Lower lobe of right lung (tissue), 2 donors: ENCODE results near the gene LMAN2. TPM values are rescaled to one million over a fixed set of nuclear protein-coding genes. Genes with fewer than 3 reads are reported as not detected.
"Not testable (repeated sequence)": the region's sequence is repeated elsewhere in the genome, so short reads cannot be mapped to it uniquely, and the experiment has no call there.

ENCODE experiments used
- ATAC-seq, 2 donors: fragments of 200-7000 bp; cut with Tn5 transposase; one replicate each; pipeline ENCODE4 v1.9.1; 2020 to 2022; ENCODE audit warnings: mild to moderate bottlenecking in 2 of 2, moderate library complexity in 2 of 2
- DNase-seq: peaks from one replicate; pipeline ENCODE4 v3.0.0-alpha.2; 2020
- H3K27ac ChIP-seq: fragments of 200-600 bp; one replicate; pipeline ENCODE4 v1.8.0; 2022
- H3K27me3 ChIP-seq: fragments of 200-600 bp; one replicate; pipeline ENCODE4 v1.8.0; 2022; ENCODE audit warnings: low read depth
- H3K36me3 ChIP-seq: fragments of 200-600 bp; one replicate; pipeline ENCODE4 v1.8.0; 2022; ENCODE audit warnings: mild to moderate bottlenecking
- H3K4me1 ChIP-seq: fragments of 200-600 bp; one replicate; pipeline ENCODE4 v1.8.0; 2022
- H3K4me3 ChIP-seq: fragments of 200-600 bp; one replicate; pipeline ENCODE4 v1.8.0; 2022; ENCODE audit warnings: mild to moderate bottlenecking
- H3K9me3 ChIP-seq: fragments of 200-600 bp; one replicate; pipeline ENCODE4 v1.8.0; 2022
- CTCF ChIP-seq: fragments of 200-600 bp; IDR thresholded peaks from one replicate; pipeline ENCODE4 v1.8.0; 2022; ENCODE audit warnings: antibody characterized with exemption, mild to moderate bottlenecking
- intact Hi-C: fragments of 100-400 bp; cut with DNase I; formaldehyde crosslinking; loops from one replicate; pipeline ENCODE4 v1.11.0; 2022
- total RNA-seq: library from RNA; stranded (reverse); fragmentation: NEBNext Ultra II Directional; extraction: Animal tissue kit (Norgen Biotek cat#: 25700); gene quantifications from one replicate; pipeline ENCODE4 v1.2.1, GENCODE V29; 2021
- donor health status: DM: no; HTN: yes; CAD: no; lungs with severe emphysema.

Gene LMAN2
- total RNA-seq, 1 donor from 2014 or later, result 108 TPM

GRCh38 chr5:177347699-177348098 is 3.8 kb downstream of the LMAN2 start:
- Histone ChIP-seq H3K4me3 (no peak overlapping the region), H3K27me3 (no peaks in the 10 kb centered on the region), H3K27ac (no peak overlapping the region), H3K4me1 (peaks cover 43% of the 10 kb centered on the region), H3K9me3 (no peaks in the 10 kb centered on the region), H3K36me3 (peaks cover 62% of the 10 kb centered on the region)
- DNase-seq, result peak; percentile 4
- intact Hi-C loops, result no loop called here
- no peak for TF ChIP-seq CTCF
- ATAC-seq, result no peak

- H3K36me3 ChIP-seq, result peaks cover 71% of the 10 kb centered on the region
- no peak for DNase-seq
- no peak overlapping the region for H3K27ac ChIP-seq
- no peak for TF ChIP-seq CTCF
- H3K27me3 ChIP-seq, result no peaks in the 10 kb centered on the region
- intact Hi-C loops, result no loop called here
- H3K4me3 ChIP-seq, result no peak overlapping the region
- H3K9me3 ChIP-seq, result no peaks in the 10 kb centered on the region
- no peak for ATAC-seq
- peaks cover 43% of the 10 kb centered on the region for H3K4me1 ChIP-seq
Observed at GRCh38 chr5:177346820-177347219, 4.6 kb downstream of the LMAN2 start.

GRCh38 chr5:177344891-177345290 is 6.6 kb downstream of the LMAN2 start:
- intact Hi-C loops, result no loop called here
- no peak for TF ChIP-seq CTCF
- Histone ChIP-seq H3K36me3 (peaks cover 78% of the 10 kb centered on the region), H3K27me3 (no peaks in the 10 kb centered on the region), H3K4me3 (no peak overlapping the region), H3K4me1 (peaks cover 32% of the 10 kb centered on the region), H3K9me3 (no peaks in the 10 kb centered on the region), H3K27ac (no peak overlapping the region)
- DNase-seq, result peak; percentile 6
- ATAC-seq, result no peak

- peaks cover 21% of the 10 kb centered on the region for H3K4me1 ChIP-seq
- H3K27ac ChIP-seq, result no peak overlapping the region
- H3K36me3 ChIP-seq, result peaks cover 75% of the 10 kb centered on the region
- DNase-seq (peak; percentile 10), ATAC-seq (no peak)
- intact Hi-C loops, result no loop called here
- H3K4me3 ChIP-seq, result no peak overlapping the region
- no peak for TF ChIP-seq CTCF
- H3K9me3 ChIP-seq, result no peaks in the 10 kb centered on the region
- H3K27me3 ChIP-seq, result no peaks in the 10 kb centered on the region
Observed at GRCh38 chr5:177343777-177344176, 7.7 kb downstream of the LMAN2 start.

- peaks cover 16% of the 10 kb centered on the region for H3K4me1 ChIP-seq
- H3K27me3 ChIP-seq, H3K4me3 ChIP-seq, ATAC-seq, H3K27ac ChIP-seq, intact Hi-C loops, H3K9me3 ChIP-seq: not testable (repeated sequence)
- DNase-seq, result peak; percentile 9
- H3K36me3 ChIP-seq, result peaks cover 77% of the 10 kb centered on the region
Observed at GRCh38 chr5:177343000-177343399, 8.5 kb downstream of the LMAN2 start.

- Histone ChIP-seq H3K27ac (no peak overlapping the region), H3K4me1 (no peaks in the 10 kb centered on the region), H3K4me3 (no peak overlapping the region), H3K9me3 (no peaks in the 10 kb centered on the region), H3K27me3 (no peaks in the 10 kb centered on the region), H3K36me3 (peaks cover 85% of the 10 kb centered on the region)
- intact Hi-C loops, result no loop called here
- TF ChIP-seq CTCF, result no peak
- ATAC-seq, result peak; percentile 18 to 32
- DNase-seq, result peak; percentile 47
Observed at GRCh38 chr5:177339107-177339638, 12.3 kb downstream of the LMAN2 start.
